ENCODE data around the gene UBQLNL.

GRCh38 chr11:5486421-5486820, 30.1 kb downstream of the UBQLNL start:
- TF ChIP-seq ZBTB33 (IDR thresholded peaks at IDR 0.05; ENCODE audit: borderline replicate concordance, low read depth) (no peak), JUND (IDR thresholded peaks at IDR 0.05) (no peak), CTCF (IDR thresholded peaks at IDR 0.05) (no peak), SMC3 (IDR thresholded peaks at IDR 0.05; ENCODE audit: low read depth, low read length) (no peak), REST (IDR thresholded peaks at IDR 0.05; ENCODE audit: low read depth, low read length) (no peak), POLR2AphosphoS5 (IDR thresholded peaks at IDR 0.05; ENCODE audit: low read depth, low read length) (no peak), TEAD4 (IDR thresholded peaks at IDR 0.05; ENCODE audit: borderline replicate concordance, insufficient read depth) (no peak), ELF1 (IDR thresholded peaks at IDR 0.05) (no peak), TAF1 (IDR thresholded peaks at IDR 0.05; ENCODE audit: borderline replicate concordance, low read depth, low read length) (no peak)

Measured in SK-N-SH (cell line).